ENCODE results near the gene CEND1.

The CEND1 gene

DNA sequence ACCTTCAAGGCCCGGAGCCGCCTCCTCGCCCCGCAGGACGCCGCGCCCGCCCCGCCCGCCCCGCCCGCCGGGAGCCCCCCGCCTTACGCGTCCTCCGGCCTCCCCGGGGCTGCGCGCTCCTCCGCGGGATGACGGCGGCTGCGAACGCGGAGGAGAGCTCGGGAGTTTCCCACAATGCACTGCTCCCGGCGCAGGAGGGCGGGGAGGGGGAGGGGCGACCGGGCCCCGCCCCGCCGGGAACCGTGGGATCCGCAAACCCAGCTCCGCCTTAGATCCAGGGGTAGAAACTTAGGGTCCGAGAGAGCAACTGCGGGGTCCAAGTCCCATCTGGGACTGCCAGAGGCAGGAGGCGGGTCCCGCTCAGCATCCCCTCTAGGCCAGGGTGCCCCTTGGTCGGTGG lies at the start of gene CEND1:
Gene CEND1 (minus strand): TSS at position 148 of the 400 bp plus-strand sequence. CDS start 1,514 bp downstream, outside the sequence.
- DNase-seq: peak in 51 of 58 donors; percentile 18 to 79 (median 57)

DNA sequence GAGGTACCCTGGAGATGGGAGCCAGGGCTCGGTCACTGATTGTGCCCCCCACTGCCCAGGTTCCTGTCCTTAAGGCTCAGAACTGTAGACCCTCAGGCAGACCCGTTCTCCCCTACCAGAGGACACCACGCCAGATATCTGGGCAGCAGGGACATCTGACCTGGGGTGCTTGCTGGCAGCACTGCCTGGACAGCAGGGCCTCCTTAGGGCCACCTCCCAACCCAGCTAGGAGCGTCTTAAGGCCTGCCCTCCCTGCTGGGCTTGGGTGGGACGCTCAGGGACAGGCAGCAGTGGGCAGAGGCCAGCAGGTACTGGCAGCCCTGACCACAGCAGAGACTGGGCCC lies 49.4 kb upstream of the CEND1 start:
- DNase-seq: no peak

DNA sequence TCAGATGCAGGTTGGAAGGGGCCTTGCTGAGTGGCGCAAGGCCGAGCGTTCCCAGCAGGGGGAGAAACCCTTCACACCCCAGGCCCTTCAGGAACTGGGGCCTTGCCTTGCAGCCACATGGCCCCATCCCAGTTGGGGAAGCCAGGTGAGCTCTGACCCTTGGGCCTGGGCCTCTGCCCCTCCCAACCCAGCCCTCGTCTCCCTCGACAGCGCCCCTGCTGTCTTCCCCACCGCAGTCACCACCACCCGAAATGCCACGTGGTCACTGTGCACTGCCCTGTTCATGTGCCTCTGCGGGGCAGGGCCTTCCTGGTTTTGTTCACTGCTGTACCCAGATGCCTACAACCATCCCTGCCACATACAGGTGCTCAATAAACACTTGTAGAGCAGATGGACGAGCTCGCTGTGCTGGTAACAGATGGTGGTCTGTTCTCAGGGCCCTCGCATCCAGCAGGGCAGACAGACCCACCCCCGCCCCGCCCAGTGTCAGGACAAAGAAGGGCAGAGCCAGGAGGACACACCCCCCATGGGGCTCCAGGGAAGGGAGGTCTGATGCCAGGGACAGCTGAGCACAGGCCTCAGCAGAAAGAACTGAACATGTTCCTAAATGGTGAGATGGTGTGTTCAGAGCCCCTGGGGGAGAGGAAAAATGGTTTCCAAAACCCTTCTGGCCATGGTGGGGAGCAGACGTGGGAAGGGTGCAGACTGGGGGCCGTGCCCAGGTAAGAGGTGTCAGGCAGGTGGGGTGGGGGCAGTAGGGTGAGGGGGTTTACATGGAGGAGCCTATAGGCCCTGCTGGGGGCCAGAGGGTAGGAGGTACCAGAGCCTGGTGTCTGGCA lies 48.8 kb upstream of the CEND1 start:
- no peak for DNase-seq

DNA sequence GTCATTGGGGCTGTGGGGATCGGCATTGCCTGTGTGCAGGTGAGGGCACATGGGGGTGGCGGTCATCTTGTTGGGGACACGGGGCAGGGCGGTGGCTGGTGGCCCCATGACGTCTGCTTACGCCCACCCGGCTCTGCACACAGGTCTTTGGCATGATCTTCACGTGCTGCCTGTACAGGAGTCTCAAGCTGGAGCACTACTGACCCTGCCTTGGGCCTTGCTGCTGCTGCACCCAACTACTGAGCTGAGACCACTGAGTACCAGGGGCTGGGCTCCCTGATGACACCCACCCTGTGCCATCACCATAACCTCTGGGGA lies 48.1 kb upstream of the CEND1 start:
- DNase-seq: no peak

DNA sequence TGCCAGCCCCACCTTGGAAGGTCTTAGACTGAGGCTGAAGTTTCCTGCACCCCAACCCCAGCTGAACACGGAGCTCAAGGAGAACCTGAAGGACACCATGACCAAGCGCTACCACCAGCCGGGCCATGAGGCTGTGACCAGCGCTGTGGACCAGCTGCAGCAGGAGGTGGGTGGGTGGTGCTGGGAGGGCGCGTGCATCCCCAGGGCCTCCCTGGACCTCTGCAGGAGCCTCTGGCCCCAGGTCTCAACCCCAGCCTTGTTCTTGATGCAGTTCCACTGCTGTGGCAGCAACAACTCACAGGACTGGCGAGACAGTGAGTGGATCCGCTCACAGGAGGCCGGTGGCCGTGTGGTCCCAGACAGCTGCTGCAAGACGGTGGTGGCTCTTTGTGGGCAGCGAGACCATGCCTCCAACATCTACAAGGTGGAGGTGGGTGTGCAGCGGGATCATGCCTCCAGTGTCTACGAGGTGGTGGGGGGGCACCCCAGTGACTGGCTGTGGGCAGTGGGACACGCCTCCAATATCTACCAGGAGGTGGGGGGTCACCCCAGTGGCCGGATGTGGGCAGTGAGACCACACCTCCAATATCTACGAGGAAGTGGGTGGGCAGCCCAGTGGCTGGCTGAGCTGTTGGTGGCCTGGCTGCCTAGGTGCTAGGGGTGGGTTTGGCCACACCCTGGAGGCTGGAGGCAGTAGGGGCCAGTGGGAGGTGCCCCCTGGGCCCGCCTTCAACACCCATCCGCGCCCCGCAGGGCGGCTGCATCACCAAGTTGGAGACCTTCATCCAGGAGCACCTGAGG lies 47.5 kb upstream of the CEND1 start:
- no peak for DNase-seq

DNA sequence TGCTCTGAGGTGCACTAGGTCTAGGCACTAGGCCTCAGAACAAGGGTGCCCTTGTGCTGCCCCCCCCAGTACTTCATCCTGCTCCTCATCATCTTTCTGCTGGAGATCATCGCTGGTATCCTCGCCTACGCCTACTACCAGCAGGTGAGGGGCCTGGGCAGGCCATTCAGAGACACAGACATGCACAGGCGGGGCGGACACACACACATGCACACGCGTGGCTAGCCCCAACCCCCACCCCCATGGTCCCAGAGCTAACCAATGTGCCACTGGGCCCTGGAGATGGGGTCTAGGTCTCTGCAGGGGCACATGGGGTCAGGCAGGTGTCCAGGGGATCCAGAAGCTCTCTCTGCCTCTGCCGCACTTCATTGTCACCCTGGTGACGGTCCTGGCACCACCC lies 46.8 kb upstream of the CEND1 start:
- DNase-seq: no peak

DNA sequence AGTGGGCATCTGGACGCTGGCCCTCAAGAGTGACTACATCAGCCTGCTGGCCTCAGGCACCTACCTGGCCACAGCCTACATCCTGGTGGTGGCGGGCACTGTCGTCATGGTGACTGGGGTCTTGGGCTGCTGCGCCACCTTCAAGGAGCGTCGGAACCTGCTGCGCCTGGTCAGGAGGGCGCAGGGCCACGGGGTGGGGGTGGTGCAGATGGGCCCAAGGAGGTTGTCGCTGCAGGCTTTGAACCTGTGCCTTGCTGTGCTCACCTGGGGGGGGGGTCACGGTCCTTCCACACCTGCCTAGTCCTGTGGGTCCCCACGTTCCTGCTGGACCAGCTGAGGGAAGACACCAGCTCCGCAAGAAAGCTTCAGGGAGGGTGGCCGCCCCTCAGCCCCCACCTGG lies 46.4 kb upstream of the CEND1 start:
- DNase-seq: no peak

DNA sequence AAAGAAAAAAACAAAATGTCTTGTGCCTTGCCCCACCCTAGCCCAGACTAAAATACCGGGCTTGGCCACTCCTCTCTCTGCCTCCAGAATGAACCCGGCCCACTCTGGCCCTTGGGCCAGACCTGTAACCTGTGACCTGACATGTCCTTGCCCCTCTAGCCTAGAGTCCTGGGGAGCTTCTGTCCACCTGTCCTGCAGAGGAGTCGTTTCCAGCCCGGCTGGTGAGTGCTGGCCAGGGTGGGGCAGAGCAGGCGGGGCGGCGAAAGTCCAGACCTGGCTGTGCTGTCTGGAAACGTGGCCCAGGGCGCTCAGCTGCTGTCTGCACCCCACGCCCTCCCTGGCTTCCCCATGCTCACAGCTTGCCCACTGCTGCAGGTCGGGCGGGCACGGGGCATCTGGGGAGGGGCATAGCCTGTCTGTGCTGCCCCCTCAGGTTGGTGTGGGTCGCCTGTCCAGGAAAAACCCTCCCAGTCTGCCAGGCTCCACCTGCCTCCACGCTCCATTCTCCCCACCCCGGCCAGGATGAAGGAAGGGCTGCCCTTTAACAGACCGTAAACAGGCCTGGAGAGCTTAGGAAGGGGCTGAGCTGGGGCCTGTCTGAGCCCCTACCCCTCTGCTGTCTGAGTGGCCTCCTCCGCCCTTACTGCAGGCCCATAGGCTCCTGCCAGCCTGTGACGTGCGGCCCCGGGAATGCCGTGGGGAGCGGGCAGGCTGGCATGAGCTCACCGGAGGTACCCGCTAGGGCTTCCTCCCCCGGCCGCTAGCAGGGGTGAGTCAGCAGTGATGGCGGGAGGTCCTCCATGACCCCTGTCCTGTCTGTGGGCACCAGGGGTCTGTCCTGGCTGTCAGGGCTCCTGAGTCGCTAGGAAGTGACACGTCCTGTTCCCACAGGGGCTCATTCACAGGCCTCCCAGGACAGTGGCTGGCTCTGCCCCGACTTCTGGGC lies 44.8 kb upstream of the CEND1 start:
- DNase-seq: peak in 14 of 58 donors; percentile 24 to 85 (median 43)

DNA sequence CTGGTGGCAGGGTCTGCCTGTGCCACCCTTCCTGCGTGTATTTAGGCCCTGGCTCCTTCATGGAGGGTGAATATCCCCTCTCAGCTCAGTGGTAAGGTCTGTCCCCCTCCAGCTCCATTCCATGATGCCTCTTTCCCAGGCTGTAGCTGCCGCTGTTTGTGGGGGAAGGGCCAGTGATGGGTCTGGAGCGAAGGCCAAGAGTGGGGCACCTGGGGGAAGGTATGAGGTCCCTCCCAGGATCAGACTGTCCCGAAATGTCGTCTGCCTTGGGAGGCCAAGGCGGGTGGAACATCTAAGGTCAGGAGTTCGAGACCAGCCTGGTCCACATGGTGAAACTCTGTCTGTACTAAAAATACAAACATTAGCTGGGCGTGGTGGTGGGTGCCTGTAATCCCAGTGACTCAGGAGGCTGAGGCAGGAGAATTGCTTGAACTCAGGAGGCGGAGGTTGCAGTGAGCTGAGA lies 44.0 kb upstream of the CEND1 start:
- DNase-seq: no peak

DNA sequence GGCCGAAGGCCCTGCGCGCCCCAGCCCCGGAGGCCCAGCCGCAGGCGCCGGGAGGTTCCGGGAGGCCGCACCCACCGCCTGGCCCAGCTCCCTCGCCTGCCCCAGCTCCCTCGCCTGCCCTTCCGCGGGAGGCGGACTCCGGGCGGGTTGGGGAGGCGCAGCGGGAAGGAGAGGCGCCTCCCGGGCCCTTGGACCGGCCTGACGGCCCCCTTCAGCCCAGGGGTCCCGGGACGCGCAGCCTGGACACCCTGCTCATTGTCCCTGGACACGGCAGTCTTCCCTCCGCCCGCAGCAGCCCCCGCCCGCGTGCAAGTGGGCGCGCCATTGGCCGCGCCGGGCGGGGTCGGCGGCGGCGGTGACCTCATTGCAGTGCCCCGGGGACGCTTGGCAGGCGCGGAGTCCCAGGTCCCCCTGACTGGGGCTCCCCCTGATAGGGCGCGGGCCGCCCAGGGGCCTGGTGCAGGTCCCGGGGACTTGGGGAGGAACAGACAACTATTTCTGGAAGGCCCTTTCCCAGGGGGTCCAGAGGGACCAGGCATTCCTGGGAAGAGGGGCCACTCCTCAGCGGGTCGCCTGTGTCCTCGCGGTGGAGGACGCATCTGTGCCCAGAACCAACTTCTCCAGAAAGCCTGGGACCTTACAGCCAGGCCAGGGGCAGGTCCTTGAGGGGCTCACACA lies 43.4 kb upstream of the CEND1 start:
- no peak for DNase-seq

DNA sequence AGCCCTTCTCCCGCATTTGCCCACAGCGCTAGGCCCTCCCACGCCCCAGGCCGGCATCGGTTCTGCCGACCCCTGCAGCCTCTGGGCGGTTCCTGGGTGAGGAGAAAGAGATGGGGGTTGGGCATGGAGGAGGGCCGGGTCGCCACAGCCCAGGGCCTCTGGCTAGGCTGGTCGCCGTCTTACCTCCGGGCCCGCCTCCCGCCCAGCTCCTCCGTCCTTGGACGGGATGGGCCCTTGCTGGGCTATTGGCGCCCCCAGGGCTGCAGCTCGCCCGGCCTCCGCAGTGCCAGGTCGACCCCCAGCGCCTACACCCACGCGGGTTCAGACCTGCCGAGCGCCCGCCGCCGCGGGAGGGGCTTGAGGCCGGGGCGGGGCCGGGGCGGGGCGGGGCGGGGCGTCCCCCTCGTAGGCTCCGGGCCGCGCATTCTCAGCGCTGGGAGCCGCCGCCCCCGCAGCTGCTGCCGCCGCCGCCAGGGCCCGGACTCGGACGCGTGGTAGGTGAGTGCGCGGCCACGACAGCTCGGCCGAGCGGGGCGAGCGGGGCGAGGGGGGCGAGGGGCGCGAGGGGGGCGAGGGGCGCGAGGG lies 42.7 kb upstream of the CEND1 start, which contains the start of gene CD151:
Gene CD151 (plus strand): TSS at position 424 of the 585 bp plus-strand sequence. CDS start 3,118 bp downstream, outside the sequence.
- peak in 3 of 58 donors; percentile 26 to 44 (median 35) for DNase-seq

DNA sequence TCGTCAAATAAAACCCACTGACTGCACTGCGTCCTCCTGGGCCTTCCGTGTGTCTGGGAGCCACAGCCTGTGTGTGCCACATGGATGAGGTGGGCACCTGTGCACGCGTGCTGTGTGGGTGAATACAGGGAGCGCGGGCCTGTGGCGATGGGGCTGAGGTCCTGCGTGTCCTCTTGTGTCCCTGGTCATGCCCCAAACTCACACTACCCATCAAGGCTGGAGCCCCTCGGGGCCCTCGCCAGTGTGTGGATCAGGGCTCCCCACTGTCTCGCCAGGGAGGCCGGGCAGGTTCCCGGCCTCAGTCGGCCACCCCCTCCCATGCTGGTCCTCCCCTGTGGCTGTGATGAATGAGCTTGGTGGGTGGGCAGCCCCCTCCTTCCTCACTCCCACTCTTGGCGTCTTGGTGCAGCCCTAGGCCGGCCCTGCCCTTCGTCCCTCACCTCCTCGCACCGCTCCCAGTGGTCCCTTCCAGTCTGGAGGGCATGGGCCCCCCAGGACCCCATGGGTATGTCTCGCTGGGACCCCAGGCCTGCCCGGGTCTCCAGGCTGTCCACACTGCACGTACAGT lies 42.2 kb upstream of the CEND1 start:
- no peak for DNase-seq

DNA sequence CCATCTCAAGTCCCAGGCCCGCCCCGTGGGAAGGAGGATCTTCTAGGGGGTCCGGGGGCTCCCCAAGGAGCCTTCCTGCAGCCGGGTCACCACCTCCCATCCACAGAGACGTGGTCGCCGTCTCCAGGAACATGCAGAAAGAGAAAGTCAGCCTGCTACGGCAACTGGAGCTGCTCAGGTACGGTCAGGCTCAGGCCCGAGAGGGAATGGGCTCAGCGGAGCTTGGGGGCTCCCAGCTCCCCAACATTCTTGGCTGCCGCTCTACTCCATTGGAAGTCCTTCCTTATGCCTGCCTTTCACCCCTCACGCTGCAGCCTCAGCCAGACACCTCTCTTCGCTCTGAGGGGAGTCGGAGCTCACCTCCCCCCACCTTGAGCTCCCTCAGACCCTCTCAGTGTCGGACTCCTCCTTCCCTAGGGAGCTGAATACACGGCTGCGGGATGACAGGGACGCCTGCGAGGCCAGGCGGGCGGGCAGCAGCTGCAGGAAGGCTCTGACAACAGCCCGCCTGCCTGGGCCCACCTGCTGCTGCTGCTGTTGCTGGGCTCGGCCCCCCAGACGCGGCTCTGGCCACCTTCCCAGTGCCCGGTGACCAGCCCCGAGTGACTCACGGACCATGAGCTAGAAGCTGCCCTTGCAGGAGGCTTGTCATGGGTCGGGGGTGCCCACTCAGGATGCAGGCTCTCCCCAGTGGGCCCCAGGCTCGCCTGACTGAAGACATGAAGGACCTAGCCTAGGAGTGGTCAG lies 41.4 kb upstream of the CEND1 start:
- no peak for DNase-seq

DNA sequence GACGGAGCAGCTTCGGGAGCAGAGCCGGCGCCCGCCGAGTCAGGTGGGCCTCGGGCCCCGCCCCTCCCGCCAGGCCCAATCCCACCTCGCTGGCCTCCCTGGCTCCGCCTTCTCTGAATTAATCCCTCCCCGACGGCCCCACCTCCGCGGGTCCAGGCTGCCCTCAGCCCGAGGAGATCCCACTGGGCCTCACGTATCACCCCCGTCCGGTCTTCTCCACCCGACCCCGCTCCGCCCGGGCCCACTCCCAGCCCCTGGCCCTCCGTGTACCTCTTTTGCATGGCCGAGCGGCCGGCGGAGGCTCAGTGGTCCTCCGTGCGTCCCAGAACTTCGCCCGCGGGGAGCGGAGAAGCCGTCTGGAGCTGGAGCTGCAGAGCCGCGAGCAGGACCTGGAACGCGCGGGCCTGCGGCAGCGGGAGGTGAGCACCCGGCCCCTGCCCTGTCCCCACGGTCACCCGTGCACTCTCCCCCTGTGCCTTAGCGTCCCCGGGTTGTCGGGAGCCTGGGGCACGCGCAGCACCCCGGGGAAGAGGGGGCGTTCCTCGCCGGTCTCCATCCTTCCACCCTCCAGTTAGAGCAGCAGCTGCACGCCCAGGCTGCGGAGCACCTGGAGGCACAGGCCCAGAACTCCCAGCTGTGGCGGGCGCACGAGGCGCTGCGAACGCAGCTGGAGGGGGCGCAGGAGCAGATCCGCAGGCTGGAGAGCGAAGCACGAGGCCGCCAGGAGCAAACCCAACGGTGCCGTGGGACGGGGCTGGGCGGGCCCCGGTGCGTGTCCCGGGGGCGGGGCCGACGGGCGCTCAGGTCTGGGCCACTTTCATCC lies 40.6 kb upstream of the CEND1 start:
- peak in 9 of 58 donors; percentile 26 to 48 (median 35) for DNase-seq

DNA sequence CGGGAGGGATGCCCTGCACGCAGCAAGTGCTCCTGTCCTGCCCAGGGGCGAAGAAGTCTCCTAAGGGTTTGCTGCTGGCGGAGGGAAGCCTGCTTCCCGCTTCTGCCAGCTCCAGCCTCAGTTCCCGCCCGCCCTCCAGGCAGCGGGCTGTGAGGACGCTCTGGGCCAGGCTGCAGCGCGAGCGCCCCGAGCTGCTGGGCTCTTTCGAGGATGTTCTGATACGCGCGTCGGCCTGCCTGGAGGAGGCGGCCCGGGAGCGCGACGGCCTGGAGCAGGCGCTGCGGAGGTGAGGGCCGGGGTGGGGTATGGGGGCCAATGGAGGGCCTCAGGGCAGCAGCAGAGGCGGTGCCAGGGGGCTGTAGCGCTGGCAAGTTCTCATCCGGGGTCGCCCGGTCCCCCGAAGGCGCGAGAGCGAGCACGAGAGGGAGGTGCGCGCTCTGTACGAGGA lies 40.0 kb upstream of the CEND1 start:
- no peak for DNase-seq

DNA sequence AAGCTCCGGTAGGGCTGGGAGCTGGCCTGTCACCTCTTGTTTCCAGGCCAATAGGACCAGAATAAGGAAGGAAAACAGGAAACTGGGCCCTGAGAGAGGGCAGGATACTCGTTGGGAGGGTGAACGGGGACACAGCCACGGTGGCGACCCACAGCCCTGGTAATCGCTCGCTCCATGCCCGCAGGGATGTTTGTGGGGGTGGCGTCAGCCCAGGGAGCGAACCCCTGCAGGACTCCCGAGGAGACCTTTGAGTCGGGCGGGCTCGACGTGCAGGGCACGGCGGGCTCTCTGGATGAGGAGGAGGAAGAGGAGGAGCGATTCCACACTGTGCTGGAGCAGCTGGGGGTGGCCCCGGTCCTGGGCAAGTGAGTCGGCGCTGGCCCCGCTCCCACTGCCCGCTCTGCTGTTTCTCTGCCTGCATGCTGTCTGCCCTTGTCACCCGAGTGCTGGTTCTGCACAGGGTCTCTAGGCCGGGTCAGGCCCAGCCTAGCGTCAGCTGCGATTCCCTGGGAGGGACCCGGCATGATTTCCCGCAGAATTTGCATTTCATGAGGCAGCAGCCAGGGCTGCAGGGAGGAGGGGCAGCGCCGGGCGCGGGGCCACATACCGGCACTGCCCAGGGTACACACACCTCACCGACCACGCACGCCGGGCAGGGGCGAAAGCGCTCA lies 39.4 kb upstream of the CEND1 start:
- DNase-seq: no peak

DNA sequence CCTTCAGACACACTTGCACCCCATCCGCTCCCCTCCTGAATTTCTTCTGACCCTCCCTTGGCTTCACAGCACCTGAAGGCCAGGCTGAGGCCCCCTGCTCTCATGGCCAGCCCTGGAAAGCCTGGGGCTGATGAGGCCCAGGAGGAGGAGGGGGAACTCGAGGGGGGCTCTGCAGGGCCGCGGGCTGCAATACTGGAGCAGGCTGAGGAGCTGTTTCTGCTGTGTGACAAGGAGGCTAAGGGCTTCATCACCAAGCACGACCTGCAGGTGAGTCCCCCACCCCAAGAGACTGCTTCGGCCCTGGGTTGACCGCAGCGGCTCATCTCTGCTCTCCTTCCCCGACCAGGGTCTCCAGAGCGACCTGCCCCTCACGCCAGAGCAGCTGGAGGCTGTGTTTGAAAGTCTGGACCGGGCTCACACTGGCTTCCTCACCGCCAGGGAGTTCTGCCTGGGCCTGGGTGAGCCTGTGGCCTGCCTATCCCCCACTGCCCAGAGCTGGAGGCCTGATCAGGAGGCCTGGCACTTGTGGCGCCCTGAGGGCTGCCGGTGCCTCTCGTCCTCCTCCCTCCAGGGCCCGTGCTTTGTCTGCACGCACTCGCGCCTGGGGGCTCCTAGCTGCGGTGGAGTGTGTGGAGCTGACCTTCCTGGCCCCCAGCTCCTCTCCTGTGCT lies 38.8 kb upstream of the CEND1 start:
- no peak for DNase-seq

Data from anterior cingulate cortex (tissue), 58 donors.